IPS-NIHi7 (cell line): ENCODE measurements around the gene SCUBE1.

Experiments
- DNase-seq: peaks from one replicate; pipeline ENCODE4 v3.0.0; 2012; ENCODE audit warnings: mixed read lengths; ENCODE audit errors: extremely low spot score

The SCUBE1 gene

GRCh38 chr22:43260331-43261231, 82.6 kb downstream of the SCUBE1 start:
- peak; percentile 52 for DNase-seq

- DNase-seq = no peak
Measured at GRCh38 chr22:43257961-43258360, 85.2 kb downstream of the SCUBE1 start.

- DNase-seq = no peak
Measured at GRCh38 chr22:43257549-43257948, 85.6 kb downstream of the SCUBE1 start.

GRCh38 chr22:43256976-43257545, 86.1 kb downstream of the SCUBE1 start:
- no peak for DNase-seq

GRCh38 chr22:43256569-43256968, 86.6 kb downstream of the SCUBE1 start:
- no peak for DNase-seq

GRCh38 chr22:43255299-43255698, 87.9 kb downstream of the SCUBE1 start:
- no peak for DNase-seq

GRCh38 chr22:43253839-43254238, 89.3 kb downstream of the SCUBE1 start:
- no peak for DNase-seq

GRCh38 chr22:43252319-43252718, 90.9 kb downstream of the SCUBE1 start:
- no peak for DNase-seq

- DNase-seq = no peak
Measured at GRCh38 chr22:43249789-43250471, 93.2 kb downstream of the SCUBE1 start.

GRCh38 chr22:43247546-43248260, 95.5 kb downstream of the SCUBE1 start:
- no peak for DNase-seq

GRCh38 chr22:43246188-43246587, 97.0 kb downstream of the SCUBE1 start:
- DNase-seq = no peak

- no peak for DNase-seq
Measured at GRCh38 chr22:43245717-43246116, 97.5 kb downstream of the SCUBE1 start.

- no peak for DNase-seq
Measured at GRCh38 chr22:43244803-43245527, 98.2 kb downstream of the SCUBE1 start.

GRCh38 chr22:43244402-43244801, 98.8 kb downstream of the SCUBE1 start:
- no peak for DNase-seq

- no peak for DNase-seq
Measured at GRCh38 chr22:43243324-43243723, 99.8 kb downstream of the SCUBE1 start.

- no peak for DNase-seq
Measured at GRCh38 chr22:43242627-43243026, 100.5 kb downstream of the SCUBE1 start.

GRCh38 chr22:43241699-43242386, 101.3 kb downstream of the SCUBE1 start:
- DNase-seq = no peak

- no peak for DNase-seq
Measured at GRCh38 chr22:43241138-43241597, 102.0 kb downstream of the SCUBE1 start.

- peak; percentile 46 for DNase-seq
Measured at GRCh38 chr22:43240614-43241013, 102.6 kb downstream of the SCUBE1 start.

GRCh38 chr22:43239956-43240355, 103.2 kb downstream of the SCUBE1 start:
- DNase-seq = no peak
